HG02852 (cell line): ENCODE measurements around the gene PTPRC.
A peak's percentile ranks its signal among the peaks of the same experiment; 100 is the strongest.

Source experiments
- ATAC-seq: cut with Tn5 transposase; IDR thresholded peaks from one replicate; pipeline ENCODE4 v1.9.1; 2021; ENCODE audit warnings: mild to moderate bottlenecking, moderate library complexity; ENCODE audit not compliant: unreplicated experiment

Gene PTPRC

DNA sequence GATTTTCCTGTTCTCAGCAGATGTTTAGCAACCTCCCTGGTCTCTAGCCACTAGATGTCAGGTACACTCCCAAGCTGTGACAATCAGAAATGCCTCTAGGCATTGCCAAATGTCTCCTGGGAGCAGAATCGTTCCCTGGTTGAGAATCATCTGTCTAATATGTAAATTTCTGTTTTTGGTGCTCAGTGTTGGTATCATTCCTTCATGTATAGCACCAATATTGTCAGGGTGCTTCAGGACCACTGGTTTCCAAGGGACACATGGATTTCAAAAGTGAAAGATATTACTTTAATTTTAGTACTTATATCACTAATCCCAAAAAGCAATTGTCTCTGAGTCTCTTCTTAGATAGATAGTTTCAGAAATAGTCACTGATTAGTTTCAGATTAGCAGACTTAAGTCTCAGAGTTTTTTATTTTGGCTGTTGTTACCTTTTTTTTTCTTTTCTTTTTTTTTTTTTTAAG lies 160.1 kb downstream of the PTPRC start:
- ATAC-seq, result peak; percentile 59

DNA sequence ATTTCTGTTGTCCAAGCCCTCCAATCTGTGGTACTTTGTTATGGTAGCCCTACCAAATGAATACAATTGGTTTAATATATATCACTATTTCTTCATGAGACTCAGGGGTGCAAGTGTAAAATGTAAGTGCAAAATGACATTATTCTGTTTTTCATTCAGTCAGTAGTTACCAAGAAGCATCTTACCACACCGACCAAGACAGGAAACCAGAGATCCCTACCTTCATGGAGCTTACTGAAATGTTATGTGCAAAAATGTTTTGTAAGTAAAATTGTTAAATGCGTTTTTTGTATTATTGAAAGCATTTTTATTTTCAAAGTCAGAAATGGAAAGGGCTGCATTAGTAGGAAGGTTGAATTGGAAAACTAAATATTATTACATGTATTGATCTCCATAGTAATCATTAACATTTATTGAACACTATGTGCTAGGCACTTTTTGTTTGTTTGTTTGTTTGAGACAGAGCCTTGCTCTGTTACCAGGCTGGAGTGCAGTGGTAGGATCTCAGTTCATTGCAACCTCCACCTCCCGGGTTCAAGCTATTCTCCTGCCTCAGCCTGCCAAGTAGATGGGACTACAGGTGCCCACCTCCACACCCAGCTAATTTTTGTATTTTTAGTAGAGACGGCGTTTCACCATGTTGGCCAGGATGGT lies 166.8 kb downstream of the PTPRC start:
- no peak for ATAC-seq

DNA sequence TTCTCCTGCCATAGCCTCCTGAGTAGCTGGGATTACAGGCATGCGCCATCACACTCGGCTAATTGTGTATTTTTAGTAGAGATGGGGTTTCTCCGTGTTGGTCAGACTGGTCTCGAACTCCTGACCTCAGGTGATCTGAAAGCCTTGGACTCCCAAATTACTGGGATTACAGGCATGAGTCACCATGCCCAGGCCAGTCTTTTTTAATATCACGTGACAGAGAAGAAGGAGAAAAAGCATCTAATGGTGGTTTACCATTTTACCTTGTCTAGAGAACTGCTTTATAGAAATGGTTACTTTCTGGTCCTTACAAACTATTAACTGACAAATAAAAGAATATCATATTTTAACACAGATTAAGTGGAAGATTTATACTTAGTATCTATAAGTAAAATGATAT lies 168.0 kb downstream of the PTPRC start:
- no peak for ATAC-seq
